T-helper 2 cell treated with Interferon-gamma antibody and Interleukin-4, amounts not matched to agents 5 μg/mL and 100 μg/mL, for 36 hours (primary cell): Measurements from ENCODE around the gene EEFSEC.

ENCODE experiments used
- DNase-seq: peaks from one replicate; pipeline ENCODE4 v3.0.0; 2021; ENCODE audit warnings: low spot score
- H3K27ac Mint-ChIP-seq: one replicate; pipeline ENCODE4 v1.8.0; 2021; ENCODE audit warnings: mild to moderate bottlenecking, mixed read lengths
- H3K27me3 Mint-ChIP-seq: one replicate; pipeline ENCODE4 v1.8.0; 2021; ENCODE audit warnings: low read depth, mixed read lengths
- H3K36me3 Mint-ChIP-seq: one replicate; pipeline ENCODE4 v1.8.0; 2021; ENCODE audit warnings: low read depth, mixed read lengths
- H3K4me1 Mint-ChIP-seq: one replicate; pipeline ENCODE4 v1.8.0; 2021; ENCODE audit warnings: low read depth, mixed read lengths
- H3K4me3 Mint-ChIP-seq: one replicate; pipeline ENCODE4 v1.8.0; 2022; ENCODE audit warnings: mild to moderate bottlenecking, moderate library complexity, mixed read lengths
- H3K9me3 Mint-ChIP-seq: one replicate; pipeline ENCODE4 v1.8.0; 2021; ENCODE audit warnings: mixed read lengths

The EEFSEC gene

GRCh38 chr3:128385080-128385832 is 232.0 kb downstream of the EEFSEC start:
- H3K27ac Mint-ChIP-seq, result no peak overlapping the region
- no peaks in the 10 kb centered on the region for H3K27me3 Mint-ChIP-seq
- no peaks in the 10 kb centered on the region for H3K9me3 Mint-ChIP-seq
- DNase-seq, result no peak
- H3K36me3 Mint-ChIP-seq, result no peaks in the 10 kb centered on the region
- H3K4me3 Mint-ChIP-seq, result no peak overlapping the region
- no peaks in the 10 kb centered on the region for H3K4me1 Mint-ChIP-seq

GRCh38 chr3:128388932-128389331 is 235.7 kb downstream of the EEFSEC start:
- Mint-ChIP-seq H3K4me1 (no peaks in the 10 kb centered on the region), H3K9me3 (no peaks in the 10 kb centered on the region), H3K4me3 (no peak overlapping the region), H3K27me3 (no peaks in the 10 kb centered on the region), H3K27ac (no peak overlapping the region), H3K36me3 (no peaks in the 10 kb centered on the region)
- no peak for DNase-seq

GRCh38 chr3:128390867-128391266 is 237.6 kb downstream of the EEFSEC start:
- Mint-ChIP-seq H3K4me3 (no peak overlapping the region), H3K4me1 (no peaks in the 10 kb centered on the region), H3K36me3 (no peaks in the 10 kb centered on the region), H3K27me3 (no peaks in the 10 kb centered on the region), H3K27ac (no peak overlapping the region), H3K9me3 (no peaks in the 10 kb centered on the region)
- DNase-seq, result no peak

GRCh38 chr3:128392021-128392420 is 238.7 kb downstream of the EEFSEC start:
- Mint-ChIP-seq H3K4me1 (no peaks in the 10 kb centered on the region), H3K36me3 (no peaks in the 10 kb centered on the region), H3K9me3 (no peaks in the 10 kb centered on the region), H3K27ac (no peak overlapping the region), H3K27me3 (no peaks in the 10 kb centered on the region), H3K4me3 (no peak overlapping the region)
- no peak for DNase-seq

- no peak overlapping the region for H3K27ac Mint-ChIP-seq
- no peaks in the 10 kb centered on the region for H3K27me3 Mint-ChIP-seq
- no peaks in the 10 kb centered on the region for H3K4me1 Mint-ChIP-seq
- H3K4me3 Mint-ChIP-seq, result no peak overlapping the region
- no peaks in the 10 kb centered on the region for H3K36me3 Mint-ChIP-seq
- H3K9me3 Mint-ChIP-seq, result no peaks in the 10 kb centered on the region
- no peak for DNase-seq
Measured at GRCh38 chr3:128392818-128393544, 239.7 kb downstream of the EEFSEC start.

GRCh38 chr3:128394033-128394432 is 240.8 kb downstream of the EEFSEC start:
- H3K9me3 Mint-ChIP-seq, result no peaks in the 10 kb centered on the region
- no peaks in the 10 kb centered on the region for H3K27me3 Mint-ChIP-seq
- H3K4me1 Mint-ChIP-seq, result no peaks in the 10 kb centered on the region
- no peaks in the 10 kb centered on the region for H3K36me3 Mint-ChIP-seq
- DNase-seq, result no peak
- H3K27ac Mint-ChIP-seq, result no peak overlapping the region
- no peak overlapping the region for H3K4me3 Mint-ChIP-seq

- Mint-ChIP-seq H3K27me3 (no peaks in the 10 kb centered on the region), H3K9me3 (no peaks in the 10 kb centered on the region), H3K27ac (no peak overlapping the region), H3K4me3 (no peak overlapping the region), H3K4me1 (no peaks in the 10 kb centered on the region), H3K36me3 (no peaks in the 10 kb centered on the region)
- DNase-seq, result no peak
Measured at GRCh38 chr3:128395046-128395445, 241.8 kb downstream of the EEFSEC start.

- no peaks in the 10 kb centered on the region for H3K27me3 Mint-ChIP-seq
- no peak for DNase-seq
- H3K36me3 Mint-ChIP-seq, result no peaks in the 10 kb centered on the region
- no peaks in the 10 kb centered on the region for H3K9me3 Mint-ChIP-seq
- H3K4me3 Mint-ChIP-seq, result no peak overlapping the region
- no peaks in the 10 kb centered on the region for H3K4me1 Mint-ChIP-seq
- H3K27ac Mint-ChIP-seq, result no peak overlapping the region
Measured at GRCh38 chr3:128395500-128396162, 242.3 kb downstream of the EEFSEC start.

GRCh38 chr3:128397484-128397883 is 244.2 kb downstream of the EEFSEC start:
- DNase-seq, result no peak
- H3K9me3 Mint-ChIP-seq, result no peaks in the 10 kb centered on the region
- H3K4me3 Mint-ChIP-seq, result no peak overlapping the region
- no peaks in the 10 kb centered on the region for H3K4me1 Mint-ChIP-seq
- no peaks in the 10 kb centered on the region for H3K36me3 Mint-ChIP-seq
- H3K27ac Mint-ChIP-seq, result no peak overlapping the region
- H3K27me3 Mint-ChIP-seq, result no peaks in the 10 kb centered on the region

- Mint-ChIP-seq H3K27me3 (no peaks in the 10 kb centered on the region), H3K4me1 (no peaks in the 10 kb centered on the region), H3K27ac (no peak overlapping the region), H3K4me3 (no peak overlapping the region), H3K36me3 (no peaks in the 10 kb centered on the region), H3K9me3 (no peaks in the 10 kb centered on the region)
- no peak for DNase-seq
Measured at GRCh38 chr3:128398586-128398985, 245.3 kb downstream of the EEFSEC start.

GRCh38 chr3:128399221-128399915 is 246.1 kb downstream of the EEFSEC start:
- no peak overlapping the region for H3K27ac Mint-ChIP-seq

GRCh38 chr3:128400671-128401070 is 247.4 kb downstream of the EEFSEC start:
- Mint-ChIP-seq H3K27ac (no peak overlapping the region), H3K4me3 (no peak overlapping the region), H3K27me3 (no peaks in the 10 kb centered on the region), H3K9me3 (no peaks in the 10 kb centered on the region), H3K4me1 (no peaks in the 10 kb centered on the region), H3K36me3 (no peaks in the 10 kb centered on the region)
- no peak for DNase-seq

More at GRCh38 chr3:128399221-128399915, 246.1 kb downstream of the EEFSEC start:
- no peaks in the 10 kb centered on the region for H3K9me3 Mint-ChIP-seq
- no peaks in the 10 kb centered on the region for H3K27me3 Mint-ChIP-seq
- no peak for DNase-seq
- H3K4me3 Mint-ChIP-seq, result no peak overlapping the region
- no peaks in the 10 kb centered on the region for H3K4me1 Mint-ChIP-seq
- H3K36me3 Mint-ChIP-seq, result no peaks in the 10 kb centered on the region

- Mint-ChIP-seq H3K4me1 (no peaks in the 10 kb centered on the region), H3K4me3 (no peak overlapping the region), H3K36me3 (no peaks in the 10 kb centered on the region), H3K27me3 (no peaks in the 10 kb centered on the region), H3K9me3 (no peaks in the 10 kb centered on the region), H3K27ac (no peak overlapping the region)
- no peak for DNase-seq
Measured at GRCh38 chr3:128402319-128402718, 249.0 kb downstream of the EEFSEC start.

GRCh38 chr3:128402998-128403397 is 249.7 kb downstream of the EEFSEC start:
- no peak for DNase-seq
- Mint-ChIP-seq H3K36me3 (no peaks in the 10 kb centered on the region), H3K27ac (no peak overlapping the region), H3K4me3 (no peak overlapping the region), H3K4me1 (no peaks in the 10 kb centered on the region), H3K9me3 (no peaks in the 10 kb centered on the region), H3K27me3 (no peaks in the 10 kb centered on the region)
